AG09309 (cell line): ENCODE measurements around the gene HRCT1.
"Not testable (repeated sequence)": the region's sequence is repeated elsewhere in the genome, so short reads cannot be mapped to it uniquely, and the experiment has no call there.

Source experiments
- DNase-seq: peaks from one replicate; pipeline ENCODE4 v3.0.0-alpha.2; 2010; ENCODE audit warnings: low read depth
- H3K4me3 ChIP-seq: 2 replicates; pipeline ENCODE4 v1.5.1; 2011; ENCODE audit warnings: mild to moderate bottlenecking, low read depth, low read length, moderate library complexity; ENCODE audit not compliant: control insufficient read depth
- CTCF ChIP-seq: IDR thresholded peaks from 2 replicates; pipeline ENCODE4 v1.5.1; 2011; ENCODE audit warnings: mild to moderate bottlenecking, low read depth, low read length, inconsistent platforms; ENCODE audit not compliant: insufficient read depth, control insufficient read depth; ENCODE audit errors: missing control alignments

The HRCT1 gene

GRCh38 chr9:35909274-35909673 is 3.3 kb downstream of the HRCT1 start, which contains the start of gene SPAAR:
Gene SPAAR (plus strand): TSS chr9:35909490. CDS start chr9:35910464, 974 bp downstream.
- TF ChIP-seq CTCF, result no peak
- no peak for DNase-seq
- no peak within 1 kb of the TSS for H3K4me3 ChIP-seq

GRCh38 chr9:35909687-35910612 is 3.9 kb downstream of the HRCT1 start:
- no peak for DNase-seq
- TF ChIP-seq CTCF, result no peak
- no peak overlapping the region for H3K4me3 ChIP-seq

- DNase-seq, result no peak
- no peak overlapping the region for H3K4me3 ChIP-seq
- TF ChIP-seq CTCF, result peak; percentile 65
Measured at GRCh38 chr9:35910613-35911359, 4.8 kb downstream of the HRCT1 start.

- DNase-seq, result no peak
- TF ChIP-seq CTCF, result no peak
- no peak overlapping the region for H3K4me3 ChIP-seq
Measured at GRCh38 chr9:35911690-35912089, 5.7 kb downstream of the HRCT1 start.

GRCh38 chr9:35912791-35913400 is 6.9 kb downstream of the HRCT1 start:
- DNase-seq, result no peak
- H3K4me3 ChIP-seq, result no peak overlapping the region
- no peak for TF ChIP-seq CTCF

GRCh38 chr9:35913429-35913828 is 7.4 kb downstream of the HRCT1 start:
- not testable (repeated sequence) for H3K4me3 ChIP-seq, DNase-seq
